Medulla oblongata (tissue), 1 donor: ENCODE measurements around the gene GARIN5B.
A peak's percentile ranks its signal among the peaks of the same experiment; 100 is the strongest.
"Not testable (repeated sequence)": the region's sequence is repeated elsewhere in the genome, so short reads cannot be mapped to it uniquely, and the experiment has no call there.

Experiments
- DNase-seq: peaks from one replicate; pipeline ENCODE4 v3.0.0-alpha.2; 2015; ENCODE audit errors: extremely low spot score

GARIN5B gene

GRCh38 chr19:55350620-55351315 lies 12.3 kb downstream of the GARIN5B start:
- DNase-seq = no peak

GRCh38 chr19:55348317-55349034 lies 14.6 kb downstream of the GARIN5B start:
- no peak for DNase-seq

DNA sequence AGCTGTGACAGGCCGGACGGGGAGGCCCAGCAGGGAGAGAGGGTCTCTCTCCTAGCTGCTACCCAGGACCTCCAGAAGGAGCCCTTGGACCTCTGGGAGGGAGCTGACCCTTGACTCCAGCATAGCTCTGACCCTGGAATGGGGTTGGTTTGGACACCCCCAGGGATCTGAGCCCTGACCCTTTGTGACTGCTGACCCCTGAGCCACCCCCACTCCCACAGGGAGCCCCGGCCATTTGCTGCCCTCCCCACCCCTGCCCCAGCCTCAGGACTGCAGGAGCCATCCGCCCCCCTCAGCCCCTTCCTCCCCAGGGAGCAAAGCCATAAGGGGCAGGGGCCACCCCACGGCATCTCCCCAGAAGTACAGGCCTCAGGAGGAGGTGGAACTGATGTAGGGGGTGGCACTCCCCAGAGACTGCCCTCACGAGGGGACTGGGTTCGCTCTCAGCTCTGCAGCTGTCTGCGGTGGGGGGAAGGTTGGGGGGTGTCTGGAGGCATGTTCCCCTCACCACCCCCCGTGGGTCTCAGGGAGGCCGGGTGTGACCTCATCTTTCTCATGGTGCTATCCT lies 15.5 kb downstream of the GARIN5B start:
- DNase-seq = no peak

GRCh38 chr19:55346725-55347441 lies 16.2 kb downstream of the GARIN5B start:
- no peak for DNase-seq

- DNase-seq = no peak
These were observed 17.0 kb downstream of the GARIN5B start for GRCh38 chr19:55345818-55346724.

GRCh38 chr19:55345101-55345817 lies 17.8 kb downstream of the GARIN5B start:
- no peak for DNase-seq

GRCh38 chr19:55344444-55344843 lies 18.6 kb downstream of the GARIN5B start:
- DNase-seq = peak; percentile 54

DNA sequence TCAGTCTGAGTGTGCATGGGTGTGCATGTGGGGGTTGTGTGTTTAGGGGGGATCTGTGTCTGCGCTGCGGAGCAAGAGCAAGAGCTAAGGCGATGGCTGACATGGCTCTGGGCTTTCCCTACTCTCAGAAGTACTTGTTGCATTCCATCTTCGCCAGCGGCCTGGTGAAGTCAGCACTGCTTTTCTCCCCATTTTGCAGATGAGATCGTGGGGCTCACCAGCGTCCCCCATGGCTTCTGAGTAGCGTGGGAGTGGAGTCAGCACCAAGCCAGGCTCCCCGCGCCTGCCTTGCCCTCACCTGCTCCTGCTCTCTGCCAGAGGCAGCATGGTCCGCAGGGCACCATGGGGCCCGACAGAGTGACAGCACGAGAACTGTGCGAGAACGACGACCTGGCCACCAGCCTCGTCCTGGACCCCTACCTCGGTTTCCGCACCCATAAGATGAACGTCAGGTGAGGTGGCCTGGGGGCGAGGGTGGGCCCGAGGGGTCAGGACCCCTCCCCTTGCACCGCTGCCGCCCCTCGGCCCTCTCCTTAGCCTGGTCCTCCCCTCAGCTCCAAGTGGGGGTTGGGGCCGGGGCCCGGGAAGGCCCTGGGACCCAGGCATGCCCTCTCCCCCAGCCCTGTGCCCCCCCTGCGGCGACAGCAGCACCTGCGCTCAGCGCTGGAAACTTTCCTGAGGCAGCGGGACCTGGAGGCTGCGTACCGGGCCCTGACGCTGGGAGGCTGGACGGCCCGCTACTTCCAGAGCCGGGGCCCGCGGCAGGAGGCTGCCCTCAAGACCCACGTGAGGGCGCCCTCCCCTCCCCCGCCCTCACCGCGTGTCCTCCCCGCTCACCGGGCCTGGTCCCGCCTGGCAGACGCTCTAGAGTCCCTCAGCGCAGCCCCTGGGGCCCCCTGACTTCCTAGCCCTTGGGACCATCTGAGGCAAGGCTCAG lies 21.2 kb downstream of the GARIN5B start:
- DNase-seq = no peak

DNA sequence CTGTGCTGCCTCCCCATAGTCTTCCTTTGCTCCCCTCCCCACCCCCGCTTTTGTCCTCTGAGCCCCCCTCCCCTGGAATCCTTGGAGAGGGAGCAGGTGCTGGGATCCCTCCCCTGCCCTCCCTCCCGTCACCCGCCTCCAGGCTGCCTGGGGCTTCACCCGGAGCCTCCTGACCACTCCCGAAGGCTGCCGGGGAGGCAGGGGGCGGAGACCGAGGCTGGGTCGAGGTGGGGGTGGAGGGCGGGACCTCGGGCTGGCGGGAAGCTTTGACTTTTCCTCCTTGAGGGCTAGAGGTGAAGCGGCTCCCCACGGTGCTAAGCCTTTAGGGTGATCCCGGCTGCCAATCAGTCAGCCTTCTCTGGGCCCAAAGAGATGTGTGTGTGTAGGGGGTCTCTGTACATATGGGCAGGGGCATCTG lies 21.9 kb downstream of the GARIN5B start:
- DNase-seq = peak; percentile 63

DNA sequence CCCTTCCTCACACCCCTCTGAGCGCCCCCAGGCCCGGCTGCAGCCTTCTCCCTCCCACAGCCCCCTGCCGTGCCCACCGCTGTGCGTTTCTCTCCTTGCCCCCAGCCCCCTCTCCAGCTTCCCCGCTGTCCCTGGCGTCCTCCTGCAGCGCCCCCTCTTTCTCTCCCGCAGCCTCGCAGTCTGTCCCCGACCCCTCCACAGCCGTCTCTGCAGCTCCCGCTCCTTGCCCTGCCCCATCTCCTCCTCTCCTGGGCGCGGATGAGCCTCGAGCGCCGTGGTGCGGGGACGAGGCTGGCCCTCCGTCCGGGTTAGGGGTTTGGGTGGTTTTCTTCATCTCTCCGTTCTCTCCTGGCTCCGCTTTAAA lies 22.3 kb downstream of the GARIN5B start:
- no peak for DNase-seq

- no peak for DNase-seq
These were observed 22.9 kb downstream of the GARIN5B start for GRCh38 chr19:55339889-55340783.

DNA sequence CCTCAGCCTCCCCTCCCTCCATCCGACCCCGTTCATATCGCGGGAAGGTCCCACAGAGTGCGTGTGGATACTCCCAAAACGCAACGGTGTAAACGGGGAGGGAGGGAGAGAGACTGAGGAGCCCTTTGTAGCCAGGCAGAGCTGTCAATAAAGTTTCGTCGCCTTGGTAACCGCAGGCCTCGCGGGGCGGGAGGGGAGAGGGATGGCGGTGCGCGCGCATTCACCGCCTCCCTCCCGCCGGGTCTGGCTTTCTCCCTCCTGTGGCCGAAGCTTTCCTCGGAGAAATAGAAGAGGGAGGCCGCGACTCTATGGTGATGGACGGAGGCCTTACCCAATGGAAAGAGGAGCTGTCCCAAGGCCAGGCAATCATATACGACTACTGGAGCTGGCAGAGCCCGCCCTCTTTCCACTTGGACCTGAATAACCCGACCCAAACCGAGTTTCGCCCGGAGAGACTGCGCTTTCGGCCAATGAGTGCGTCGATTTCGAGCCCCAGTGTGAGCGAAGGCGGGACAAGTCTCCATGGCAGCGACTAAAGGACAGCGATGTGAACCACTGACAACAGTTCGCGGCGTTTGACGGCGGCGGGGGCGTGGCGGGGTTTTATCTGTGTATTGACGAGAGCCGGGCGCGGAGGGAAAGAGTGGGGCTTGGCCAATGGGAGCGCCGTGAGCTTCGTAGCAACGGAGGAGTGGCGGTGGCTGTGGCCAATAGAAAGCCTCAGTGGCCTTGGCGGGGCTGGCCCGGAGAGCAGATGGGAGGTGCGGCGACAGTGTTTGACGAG lies 23.8 kb downstream of the GARIN5B start, which contains the start of gene KMT5C:
Gene KMT5C (plus strand): TSS at position 772 of the 784 bp plus-strand sequence. CDS start 2,061 bp downstream, outside the sequence.
- DNase-seq = peak; percentile 100

- no peak for DNase-seq
These were observed 27.0 kb downstream of the GARIN5B start for GRCh38 chr19:55336101-55336500.

GRCh38 chr19:55333870-55334269 lies 29.2 kb downstream of the GARIN5B start:
- DNase-seq = no peak

DNA sequence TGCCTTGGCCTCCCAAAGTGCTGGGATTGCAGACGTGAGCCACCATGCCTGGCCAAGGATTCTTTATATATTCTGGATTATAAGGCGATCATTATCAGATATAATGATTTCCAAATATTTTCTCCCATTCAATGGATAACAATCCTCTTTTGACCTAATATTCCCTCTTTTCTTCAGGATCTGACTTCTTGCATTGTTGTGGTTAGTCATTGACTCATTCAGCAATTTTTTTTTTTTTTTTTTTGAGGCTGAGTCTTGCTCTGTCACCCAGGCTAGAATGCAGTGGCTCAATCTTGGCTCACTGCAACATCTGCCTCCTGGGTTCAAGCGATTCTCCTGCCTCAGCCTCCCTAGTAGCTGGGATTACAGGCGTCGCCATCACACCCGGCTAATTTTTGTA lies 33.3 kb downstream of the GARIN5B start:
- not testable (repeated sequence) for DNase-seq

DNA sequence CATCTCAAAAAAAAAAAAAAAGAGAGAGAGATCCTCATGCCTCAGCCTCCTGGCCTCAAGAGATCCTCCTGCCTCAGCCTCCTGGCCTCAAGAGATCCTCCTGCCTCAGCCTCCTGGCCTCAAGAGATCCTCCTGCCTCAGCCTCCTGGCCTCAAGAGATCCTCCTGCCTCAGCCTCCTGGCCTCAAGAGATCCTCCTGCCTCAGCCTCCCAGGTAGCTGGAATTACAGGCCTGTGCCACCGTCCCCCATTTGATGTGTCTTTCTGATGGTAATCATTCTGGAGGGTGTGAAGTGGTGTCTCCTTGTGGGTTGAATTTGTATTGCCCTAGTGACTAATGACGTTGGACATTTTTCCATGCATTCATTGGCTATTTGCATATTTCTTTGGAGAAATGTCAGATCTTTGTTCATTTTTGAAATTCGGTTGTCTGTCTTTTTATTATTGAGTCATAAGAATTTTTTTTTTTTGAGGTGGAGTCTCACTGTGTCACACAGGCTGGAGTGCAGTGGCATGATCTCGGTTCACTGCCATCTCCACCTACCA lies 34.2 kb downstream of the GARIN5B start:
- not testable (repeated sequence) for DNase-seq

- peak; percentile 61 for DNase-seq
These were observed 37.9 kb downstream of the GARIN5B start, which contains the start of gene TMEM150B for GRCh38 chr19:55325172-55325571. TSS of gene TMEM150B (minus strand) at chr19:55325341. CDS start at chr19:55321036, 4,305 bp downstream.
